Spleen (tissue), 11 donors: ENCODE measurements around the gene TNFRSF12A. TPM values are rescaled to one million over a fixed set of nuclear protein-coding genes. Genes with fewer than 3 reads are reported as not detected.

Experiments used
- DNase-seq: peaks from one replicate; pipeline ENCODE4 v3.0.0-alpha.2; 2020
- H3K27ac ChIP-seq, 8 donors: fragments of 200-600 bp; sonication (generic) in 7 of 8; 1 replicate in 4 of 8; 2 replicates in 4 of 8; pipeline versions ENCODE4 v1.5.0 to v1.8.0; 2016 to 2021; ENCODE audit warnings: inconsistent platforms in 4 of 8, mild to moderate bottlenecking in 4 of 8, moderate library complexity in 1 of 8
- H3K27me3 ChIP-seq, 7 donors: fragments of 200-600 bp; sonication (generic) in 6 of 7; replicated peaks in 1 of 7; 1 replicate in 4 of 7; 2 replicates in 3 of 7; pipeline versions ENCODE4 v1.5.0 to v1.8.0; 2016 to 2021; ENCODE audit warnings: inconsistent platforms in 3 of 7, mild to moderate bottlenecking in 1 of 7
- H3K36me3 ChIP-seq, 6 donors: fragments of 200-600 bp; sonication (generic) in 5 of 6; 1 replicate in 4 of 6; 2 replicates in 2 of 6; pipeline versions ENCODE4 v1.5.0 to v1.8.0; 2016 to 2021; ENCODE audit warnings: inconsistent platforms in 2 of 6
- H3K4me1 ChIP-seq, 6 donors: fragments of 200-600 bp; sonication (generic) in 5 of 6; 1 replicate in 3 of 6; 2 replicates in 3 of 6; pipeline versions ENCODE4 v1.5.0 to v1.8.0; 2016 to 2021; ENCODE audit warnings: inconsistent platforms in 3 of 6
- H3K4me3 ChIP-seq, 8 donors: fragments of 200-600 bp; sonication (generic) in 7 of 8; 1 replicate in 4 of 8; 2 replicates in 4 of 8; pipeline versions ENCODE4 v1.5.0 to v1.8.0; 2016 to 2021; ENCODE audit warnings: inconsistent platforms in 4 of 8, mild to moderate bottlenecking in 4 of 8, moderate library complexity in 2 of 8
- H3K9me3 ChIP-seq, 8 donors: fragments of 200-600 bp; sonication (generic) in 7 of 8; 1 replicate in 4 of 8; 2 replicates in 4 of 8; pipeline versions ENCODE4 v1.5.0 to v1.8.0; 2016 to 2021; ENCODE audit warnings: inconsistent platforms in 4 of 8
- CTCF ChIP-seq, 11 experiments: fragments of 200-600 bp in 7 of 11; fragments of 450-650 bp in 4 of 11; sonication (generic) in 4 of 11; IDR thresholded peaks in 8 of 11; conservative IDR thresholded peaks in 3 of 11; 1 replicate in 7 of 11; 2 replicates in 4 of 11; pipeline versions ENCODE4 v1.4.0 to v1.8.0; 2016 to 2021; ENCODE audit warnings: antibody characterized with exemption in 11 of 11, inconsistent platforms in 4 of 11, mild to moderate bottlenecking in 1 of 11
- POLR2A ChIP-seq, 3 donors: fragments of 450-650 bp; IDR thresholded peaks; one replicate each; pipeline ENCODE4 v1.5.1; 2017; ENCODE audit warnings: antibody characterized with exemption in 3 of 3, mild to moderate bottlenecking in 1 of 3
- POLR2AphosphoS5 ChIP-seq, 3 donors: sonication (generic); formaldehyde crosslinking; IDR thresholded peaks; one replicate each; pipeline ENCODE4 v1.5.1; 2017; ENCODE audit warnings: antibody characterized with exemption in 3 of 3
- WGBS, 5 donors: extraction: QIAGEN DNeasy Blood & Tissue Kit in 3 of 5; methylation state at CpG; one replicate each; pipeline versions ENCODE4 v1.1.5 to v1.1.7; 2013 to 2018; 5-methylcytosine and 5-hydroxymethylcytosine counted together
- intact Hi-C: fragments of 100-400 bp; cut with DNase I; formaldehyde crosslinking; loops from one replicate; pipeline ENCODE4 v1.15.0; 2023; ENCODE audit warnings: low total_unique reads
- polyA plus RNA-seq, 3 donors: library from polyadenylated mRNA; stranded (reverse); fragments of 200-250 nt; gene quantifications; one replicate each; pipeline ENCODE4 v1.2.1, GENCODE V29; 2013
- total RNA-seq, 7 donors: library from RNA; depleted of rRNA in 3 of 7; stranded (reverse); fragments of >200 nt in 3 of 7; fragmentation: NEBNext Ultra II Directional in 4 of 7; extraction: Animal tissue kit (Norgen Biotek cat#: 25700) in 4 of 7; gene quantifications; one replicate each; pipeline versions ENCODE4 v1.1.0 to v1.2.1, GENCODE V29; 2016 to 2021
- donor health status: healthy with polysubstance abuse.
- donor health status: DM: no; HTN: no; CAD: no; lungs with moderate emphysema.
- donor health status: DM: no; HTN: no; CAD: no.
- donor health status: Bipolar disorder and iron deficiency.
- donor health status: healthy.
- donor health status: DM: no; HTN: no; CAD: no.
- donor health status: DM: yes; HTN: yes; CAD: no.

TNFRSF12A gene
- total and polyA plus RNA-seq, 10 donors, result 2.0 to 26.1 (median 8.0) TPM

GRCh38 chr16:3007059-3007956, 12.9 kb upstream of the TNFRSF12A start:
- Histone ChIP-seq H3K36me3 (no peaks in the 10 kb centered on the region), H3K27ac (peak overlapping the region in 7 of 8 donors; percentile 55 to 92 (median 83)), H3K27me3 (peaks cover 0 to 69% (median 15%) of the 10 kb centered on the region in 7 donors), H3K4me1 (peaks cover 18 to 72% (median 44%) of the 10 kb centered on the region in 6 donors), H3K9me3 (no peaks in the 10 kb centered on the region), H3K4me3 (peak overlapping the region in 4 of 8 donors; percentile 16 to 59 (median 23))
- intact Hi-C loops, result no loop called here
- DNase-seq, result no peak
- no peak for TF ChIP-seq POLR2A (IDR thresholded peaks at IDR 0.05)
- TF ChIP-seq CTCF (IDR thresholded peaks at IDR 0.05 in 8 of 11, conservative IDR thresholded peaks at IDR 0.05 in 3 of 11), result no peak
- no peak for TF ChIP-seq POLR2AphosphoS5 (IDR thresholded peaks at IDR 0.05)
- WGBS, 5 donors, result 26 to 47% (median 33%) methylated on average over 12 to 13 of the region's 13 CpGs

- intact Hi-C loops, result no loop called here
- DNase-seq, result peak; percentile 88
- Histone ChIP-seq H3K9me3 (no peaks in the 10 kb centered on the region), H3K4me1 (peaks cover 18 to 75% (median 44%) of the 10 kb centered on the region in 6 donors), H3K27ac (peak overlapping the region in 7 of 8 donors; percentile 55 to 92 (median 83)), H3K27me3 (peaks cover 0 to 77% (median 21%) of the 10 kb centered on the region in 7 donors), H3K36me3 (no peaks in the 10 kb centered on the region), H3K4me3 (peak overlapping the region in 4 of 8 donors; percentile 16 to 59 (median 23))
- no peak for TF ChIP-seq CTCF (IDR thresholded peaks at IDR 0.05 in 8 of 11, conservative IDR thresholded peaks at IDR 0.05 in 3 of 11)
- TF ChIP-seq POLR2AphosphoS5 (IDR thresholded peaks at IDR 0.05), result peak; percentile 6 to 36 (median 33)
- WGBS, 5 donors, result 4 to 9% (median 7%) methylated on average over 16 to 17 of the region's 17 CpGs
Measured at GRCh38 chr16:3007957-3008689, 12.0 kb upstream of the TNFRSF12A start.

GRCh38 chr16:3008690-3009037, 11.5 kb upstream of the TNFRSF12A start:
- H3K27ac ChIP-seq, result peak overlapping the region in 6 of 8 donors; percentile 70 to 92 (median 84)
- no peaks in the 10 kb centered on the region for H3K36me3 ChIP-seq
- WGBS, 5 donors, result 71 to 80% (median 77%) methylated on average over 4 of the region's 4 CpGs
- DNase-seq, result no peak
- H3K4me1 ChIP-seq, result peaks cover 16 to 70% (median 39%) of the 10 kb centered on the region in 6 donors
- H3K4me3 ChIP-seq, result peak overlapping the region in 1 of 8 donors; percentile 59
- H3K9me3 ChIP-seq, result no peaks in the 10 kb centered on the region
- peaks cover 0 to 83% (median 26%) of the 10 kb centered on the region in 7 donors for H3K27me3 ChIP-seq
- no peak for TF ChIP-seq POLR2A (IDR thresholded peaks at IDR 0.05)
- no peak for TF ChIP-seq CTCF (IDR thresholded peaks at IDR 0.05 in 8 of 11, conservative IDR thresholded peaks at IDR 0.05 in 3 of 11)
- no peak for TF ChIP-seq POLR2AphosphoS5 (IDR thresholded peaks at IDR 0.05)
- intact Hi-C loops, result no loop called here
